Measurements from ENCODE around the gene SLC8A1. TPM values are rescaled to one million over a fixed set of nuclear protein-coding genes. Genes with fewer than 3 reads are reported as not detected.

Gene SLC8A1
- total RNA-seq, 1 experiment from 2014 or later: 1.7 TPM

DNA sequence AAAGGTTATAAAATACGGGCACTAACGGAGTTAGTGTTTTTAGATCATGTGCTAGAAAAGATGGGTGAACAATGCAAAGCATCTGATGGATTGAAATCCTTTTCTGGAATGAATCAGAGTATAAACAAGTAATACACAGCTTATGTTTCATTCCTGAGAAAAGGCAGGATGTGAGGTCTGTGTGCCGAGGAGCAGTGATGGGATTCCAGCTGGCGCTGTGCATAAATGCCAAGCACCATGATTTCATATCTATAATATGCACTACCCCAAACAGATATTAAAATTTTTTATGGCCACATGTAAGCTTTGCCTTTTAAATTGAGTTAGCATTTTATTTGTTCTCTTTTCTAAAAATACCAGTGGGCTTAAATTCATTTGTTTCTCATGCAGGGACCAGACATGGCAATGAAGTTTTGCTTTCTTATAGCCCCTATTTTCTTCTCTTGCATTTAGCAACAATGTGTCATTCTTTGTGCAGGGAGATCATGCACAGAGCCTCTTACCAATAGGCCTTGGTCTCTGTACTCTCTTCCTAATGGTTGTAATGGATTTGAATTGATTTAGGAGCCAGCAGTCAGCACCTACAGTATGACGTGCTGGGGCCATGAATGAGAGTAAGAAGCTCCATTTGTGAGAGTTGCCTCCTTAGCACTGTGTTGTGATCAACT lies 323.9 kb downstream of the SLC8A1 start:
- Histone ChIP-seq H3K56ac (ENCODE audit: insufficient read length, low read depth, low read length) (no peak overlapping the region), H3K18ac (ENCODE audit: insufficient read length, low read depth, low read length) (no peak overlapping the region), H3K14ac (ENCODE audit: insufficient read depth, low read length) (no peak overlapping the region), H2BK120ac (ENCODE audit: low read depth, low read length, poor library complexity, severe bottlenecking) (no peak overlapping the region), H3K4me2 (ENCODE audit: insufficient read depth, insufficient read length, low read length) (no peak overlapping the region), H3K79me2 (ENCODE audit: insufficient read depth, low read length) (no peaks in the 10 kb centered on the region), H2BK20ac (ENCODE audit: low read depth, low read length, poor library complexity, severe bottlenecking) (no peak overlapping the region), H3K9ac (ENCODE audit: extremely low read depth, insufficient read length, low read length) (no peak overlapping the region), H3K79me1 (ENCODE audit: insufficient read depth, low read depth, low read length, poor library complexity, severe bottlenecking) (no peaks in the 10 kb centered on the region), H3K4ac (ENCODE audit: low read depth, low read length) (no peak overlapping the region), H4K5ac (ENCODE audit: insufficient read length, low read depth, low read length) (no peak overlapping the region), H4K8ac (replicated peaks; ENCODE audit: insufficient read length, low read depth, low read length) (no peak overlapping the region), H2BK15ac (ENCODE audit: low read depth, low read length) (no peak overlapping the region), H3K4me1 (ENCODE audit: insufficient read depth, low read length) (no peaks in the 10 kb centered on the region), H4K20me1 (ENCODE audit: control insufficient read depth, insufficient read depth, insufficient read length) (no peaks in the 10 kb centered on the region), H3K9me3 (ENCODE audit: control insufficient read depth, low read depth, low read length) (no peaks in the 10 kb centered on the region), H2AK5ac (ENCODE audit: insufficient read length, low read length) (no peak overlapping the region), H3T11ph (ENCODE audit: low read length) (no peak overlapping the region), H3K27ac (ENCODE audit: insufficient read length, low read depth, low read length) (no peak overlapping the region), H2AFZ (ENCODE audit: low read length) (no peak overlapping the region), H2BK12ac (ENCODE audit: insufficient read length, low read depth, low read length) (no peak overlapping the region), H3K23me2 (ENCODE audit: insufficient read length, low read depth, low read length, poor library complexity, severe bottlenecking) (no peaks in the 10 kb centered on the region), H3K23ac (ENCODE audit: insufficient read length, low read depth, low read length) (no peak overlapping the region), H3K27me3 (ENCODE audit: insufficient read depth, low read length) (no peaks in the 10 kb centered on the region), H4K91ac (ENCODE audit: insufficient read length, low read depth, low read length) (no peak overlapping the region), H2BK5ac (ENCODE audit: insufficient read length, low read length) (no peak overlapping the region)
- H3K4me1 Mint-ChIP-seq: peaks cover 14 to 15% of the 10 kb centered on the region in 2 experiments
- no peaks in the 10 kb centered on the region for H3K27me3 Mint-ChIP-seq (ENCODE audit: low read depth)
- H3K4me3 Mint-ChIP-seq: no peak overlapping the region
- no peak overlapping the region for H3K27ac Mint-ChIP-seq
- no peaks in the 10 kb centered on the region for H3K9me3 Mint-ChIP-seq
- no CpG with 5 or more reads among the region's 5 CpGs for WGBS (ENCODE audit: extremely low coverage, insufficient read length, low lambda C conversion rate)
- TF ChIP-seq, protein P1, sequence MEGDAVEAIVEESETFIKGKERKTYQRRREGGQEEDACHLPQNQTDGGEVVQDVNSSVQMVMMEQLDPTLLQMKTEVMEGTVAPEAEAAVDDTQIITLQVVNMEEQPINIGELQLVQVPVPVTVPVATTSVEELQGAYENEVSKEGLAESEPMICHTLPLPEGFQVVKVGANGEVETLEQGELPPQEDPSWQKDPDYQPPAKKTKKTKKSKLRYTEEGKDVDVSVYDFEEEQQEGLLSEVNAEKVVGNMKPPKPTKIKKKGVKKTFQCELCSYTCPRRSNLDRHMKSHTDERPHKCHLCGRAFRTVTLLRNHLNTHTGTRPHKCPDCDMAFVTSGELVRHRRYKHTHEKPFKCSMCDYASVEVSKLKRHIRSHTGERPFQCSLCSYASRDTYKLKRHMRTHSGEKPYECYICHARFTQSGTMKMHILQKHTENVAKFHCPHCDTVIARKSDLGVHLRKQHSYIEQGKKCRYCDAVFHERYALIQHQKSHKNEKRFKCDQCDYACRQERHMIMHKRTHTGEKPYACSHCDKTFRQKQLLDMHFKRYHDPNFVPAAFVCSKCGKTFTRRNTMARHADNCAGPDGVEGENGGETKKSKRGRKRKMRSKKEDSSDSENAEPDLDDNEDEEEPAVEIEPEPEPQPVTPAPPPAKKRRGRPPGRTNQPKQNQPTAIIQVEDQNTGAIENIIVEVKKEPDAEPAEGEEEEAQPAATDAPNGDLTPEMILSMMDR (conservative IDR thresholded peaks at IDR 0.05): no peak
- DNase-seq: no peak
- H3K36me3 Mint-ChIP-seq (ENCODE audit: insufficient read depth in 1 of 3, low read depth in 3 of 3): no peaks in the 10 kb centered on the region

Measured in H9 (cell line).